RPMI8226 (cell line): ENCODE measurements around the gene ERVW-1.
"Not testable (repeated sequence)": the region's sequence is repeated elsewhere in the genome, so short reads cannot be mapped to it uniquely, and the experiment has no call there.

Experiments used
- DNase-seq: peaks from one replicate; pipeline ENCODE4 v3.0.0-alpha.2; 2015

ERVW-1 gene, protein sequence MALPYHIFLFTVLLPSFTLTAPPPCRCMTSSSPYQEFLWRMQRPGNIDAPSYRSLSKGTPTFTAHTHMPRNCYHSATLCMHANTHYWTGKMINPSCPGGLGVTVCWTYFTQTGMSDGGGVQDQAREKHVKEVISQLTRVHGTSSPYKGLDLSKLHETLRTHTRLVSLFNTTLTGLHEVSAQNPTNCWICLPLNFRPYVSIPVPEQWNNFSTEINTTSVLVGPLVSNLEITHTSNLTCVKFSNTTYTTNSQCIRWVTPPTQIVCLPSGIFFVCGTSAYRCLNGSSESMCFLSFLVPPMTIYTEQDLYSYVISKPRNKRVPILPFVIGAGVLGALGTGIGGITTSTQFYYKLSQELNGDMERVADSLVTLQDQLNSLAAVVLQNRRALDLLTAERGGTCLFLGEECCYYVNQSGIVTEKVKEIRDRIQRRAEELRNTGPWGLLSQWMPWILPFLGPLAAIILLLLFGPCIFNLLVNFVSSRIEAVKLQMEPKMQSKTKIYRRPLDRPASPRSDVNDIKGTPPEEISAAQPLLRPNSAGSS

DNA sequence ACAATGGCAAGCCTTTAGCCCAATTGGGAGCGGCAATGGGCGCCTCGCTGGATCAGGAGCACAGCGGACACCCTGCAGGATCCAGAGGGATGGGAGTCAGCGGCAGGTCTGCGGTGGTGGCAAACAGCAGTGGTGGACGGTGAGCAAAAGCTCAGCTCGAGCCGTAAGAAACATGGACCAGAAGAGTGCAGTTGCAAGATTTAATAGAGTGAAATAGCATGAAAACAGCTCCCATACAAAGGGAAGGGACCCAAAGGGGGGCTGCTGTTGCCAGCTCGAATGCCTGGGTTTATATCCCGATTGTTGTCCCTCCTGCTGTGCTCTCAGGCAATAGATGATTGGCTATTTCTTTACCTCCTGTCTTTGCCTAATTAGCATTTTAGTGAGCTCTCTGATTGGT lies at the start of gene ERVW-1:
TSS of gene ERVW-1 (minus strand) at position 266 of the 400 bp plus-strand sequence. CDS start 7,565 bp downstream, outside the sequence.
- DNase-seq = not testable (repeated sequence)

GRCh38 chr7:92523110-92523509 lies 45.4 kb upstream of the ERVW-1 start:
- DNase-seq = no peak

DNA sequence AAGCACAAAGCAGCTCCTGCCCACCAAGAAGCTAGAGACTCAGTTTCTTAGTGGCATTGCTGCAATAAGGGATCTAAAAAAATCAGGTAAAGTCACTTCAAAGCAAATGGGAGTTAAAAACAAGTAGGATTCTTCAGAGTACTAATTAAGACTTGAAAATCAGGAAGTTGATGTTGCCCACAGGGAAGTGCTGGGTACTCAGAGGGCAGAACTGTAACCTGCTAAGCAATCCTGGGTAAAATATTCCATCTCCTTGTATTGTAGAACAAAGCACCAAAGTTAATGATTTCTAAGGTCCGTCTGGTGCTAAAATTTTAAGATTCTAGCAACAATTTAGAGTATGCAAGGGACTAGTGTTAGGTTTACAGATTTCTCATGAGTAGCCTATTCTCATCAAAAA lies 42.3 kb upstream of the ERVW-1 start:
- DNase-seq = no peak

- no peak for DNase-seq
These were observed 39.9 kb upstream of the ERVW-1 start for GRCh38 chr7:92517631-92518030.

- no peak for DNase-seq
These were observed 35.6 kb upstream of the ERVW-1 start for GRCh38 chr7:92513167-92513902.

- DNase-seq = no peak
These were observed 31.2 kb upstream of the ERVW-1 start for GRCh38 chr7:92508946-92509345.

DNA sequence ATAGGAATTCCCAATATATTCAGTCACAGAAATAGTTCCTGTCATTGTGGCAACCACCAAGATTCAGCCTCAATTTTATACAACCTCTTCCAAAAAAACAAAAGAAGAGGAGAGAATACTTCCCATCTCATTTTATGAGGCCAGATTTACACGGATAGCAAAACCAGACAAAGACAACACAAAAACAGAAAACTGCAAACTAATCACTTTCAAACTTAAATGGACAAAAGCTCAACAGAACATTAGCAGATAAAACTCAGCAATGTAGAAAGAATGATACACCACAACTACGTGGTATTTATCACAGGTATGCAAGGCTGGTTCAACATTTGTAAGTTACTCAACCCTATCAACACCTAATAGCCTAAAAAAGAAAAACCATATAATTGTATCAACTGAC lies 28.6 kb upstream of the ERVW-1 start:
- DNase-seq = no peak

DNA sequence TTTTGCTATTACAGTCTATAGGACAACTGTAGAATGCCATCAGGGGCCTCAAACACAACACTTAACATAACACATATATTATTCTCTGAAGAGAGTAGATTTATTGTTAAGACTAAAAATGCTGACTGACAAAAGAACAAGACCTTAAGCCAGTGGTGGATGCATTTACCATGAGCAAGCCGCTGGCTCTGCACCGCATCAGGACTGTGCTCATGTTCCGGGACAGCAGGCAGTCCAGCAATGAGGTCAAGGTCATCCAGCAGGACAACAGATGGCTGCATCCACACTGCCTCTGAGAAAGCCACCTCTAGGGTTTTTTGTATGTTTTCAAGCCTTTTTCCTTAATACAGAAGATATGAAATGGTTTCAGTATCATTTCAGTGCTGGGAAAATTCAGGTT lies 26.8 kb upstream of the ERVW-1 start:
- no peak for DNase-seq

- DNase-seq = no peak
These were observed 26.0 kb upstream of the ERVW-1 start for GRCh38 chr7:92503767-92504166.

- DNase-seq = no peak
These were observed 20.8 kb upstream of the ERVW-1 start for GRCh38 chr7:92498557-92498956.

DNA sequence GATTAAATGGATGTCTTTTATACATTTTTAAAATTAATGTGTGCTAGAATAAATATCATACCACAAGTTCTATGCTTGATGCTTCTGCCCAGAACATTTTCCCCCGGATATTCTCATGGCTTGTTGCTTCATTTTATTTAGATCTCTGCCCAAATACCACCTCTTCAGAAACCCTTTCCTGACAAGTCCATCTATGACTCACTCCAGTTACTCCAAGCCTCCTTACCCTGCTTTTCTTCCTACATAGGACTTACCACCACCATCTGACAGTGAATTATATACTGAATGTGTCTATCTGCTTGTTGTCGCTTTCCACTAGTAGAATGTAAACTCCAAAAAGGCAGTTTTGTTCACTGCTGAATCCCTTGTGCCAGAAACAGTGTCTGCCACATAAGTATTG lies 19.1 kb upstream of the ERVW-1 start:
- no peak for DNase-seq

GRCh38 chr7:92489634-92490033 lies 11.9 kb upstream of the ERVW-1 start:
- no peak for DNase-seq

DNA sequence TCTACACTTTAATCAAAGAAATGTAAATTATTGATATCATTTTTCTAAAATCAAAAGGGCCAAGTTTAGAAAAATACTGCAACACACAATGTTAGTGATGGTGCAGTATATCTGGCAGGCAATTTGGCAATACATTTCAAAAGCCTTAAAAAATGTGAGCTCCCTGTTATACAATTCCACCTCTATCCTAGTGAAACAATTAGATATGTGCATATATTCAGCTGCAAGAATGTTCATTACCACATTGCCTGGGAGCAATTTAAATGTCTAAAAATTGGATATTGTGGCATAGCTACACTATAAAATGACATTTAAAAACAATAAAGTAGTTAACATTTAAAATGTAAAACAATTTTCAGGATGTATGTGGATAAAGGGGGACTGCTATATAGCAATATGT lies 10.1 kb upstream of the ERVW-1 start:
- no peak for DNase-seq

- DNase-seq = no peak
These were observed 8.2 kb upstream of the ERVW-1 start for GRCh38 chr7:92485974-92486373.

DNA sequence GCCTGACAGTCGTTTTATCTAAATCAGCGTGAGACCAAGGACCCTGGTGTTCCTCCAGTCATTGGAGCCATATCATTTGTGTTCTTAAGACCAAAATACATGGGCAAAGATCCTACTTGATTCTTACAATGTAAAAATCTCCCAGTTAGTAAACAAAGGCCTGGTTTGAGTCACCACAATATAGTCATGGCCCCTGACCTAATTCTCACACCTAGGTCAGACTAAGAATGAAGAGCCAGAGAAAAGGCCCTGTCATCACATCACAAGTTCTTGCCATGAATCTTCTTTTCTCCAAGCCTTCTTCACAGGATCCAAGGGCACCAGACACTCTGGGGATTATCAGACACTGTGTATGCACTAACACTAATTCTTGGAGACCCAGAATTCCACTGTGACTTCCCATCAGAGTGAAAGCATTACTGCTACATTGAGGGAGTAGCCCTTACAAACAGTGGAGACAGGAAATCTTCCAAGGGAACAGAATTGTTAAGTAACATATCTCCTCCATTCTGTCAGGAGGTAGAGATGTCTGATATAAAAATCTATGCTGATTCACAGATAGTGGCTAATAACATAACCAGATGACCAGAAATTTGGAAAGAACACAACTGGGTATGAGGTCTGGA lies 7.6 kb upstream of the ERVW-1 start:
- DNase-seq = no peak

- not testable (repeated sequence) for DNase-seq
These were observed 6.5 kb upstream of the ERVW-1 start for GRCh38 chr7:92484226-92484625.

DNA sequence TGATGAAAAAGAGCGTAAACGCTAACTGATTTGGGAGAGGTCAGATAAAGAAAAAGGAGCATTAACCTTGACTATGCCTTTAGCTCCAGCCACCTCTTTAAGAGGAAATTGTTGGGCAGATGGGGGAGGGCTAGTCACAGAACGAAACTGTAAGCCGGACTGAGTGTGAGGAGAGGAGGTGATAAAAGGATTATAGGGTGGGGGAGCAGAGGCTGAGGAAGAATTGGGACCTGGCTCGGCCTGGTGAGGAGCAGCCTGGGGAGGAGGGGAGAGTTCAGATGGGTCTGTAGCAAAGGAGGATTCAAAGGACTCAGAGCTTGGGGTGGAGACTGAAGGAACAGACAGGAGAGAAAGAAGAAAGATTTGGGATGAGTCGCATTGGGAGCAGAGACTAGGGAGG lies 5.9 kb upstream of the ERVW-1 start:
- DNase-seq = not testable (repeated sequence)

- not testable (repeated sequence) for DNase-seq
These were observed 1.4 kb upstream of the ERVW-1 start for GRCh38 chr7:92479146-92479545.

DNA sequence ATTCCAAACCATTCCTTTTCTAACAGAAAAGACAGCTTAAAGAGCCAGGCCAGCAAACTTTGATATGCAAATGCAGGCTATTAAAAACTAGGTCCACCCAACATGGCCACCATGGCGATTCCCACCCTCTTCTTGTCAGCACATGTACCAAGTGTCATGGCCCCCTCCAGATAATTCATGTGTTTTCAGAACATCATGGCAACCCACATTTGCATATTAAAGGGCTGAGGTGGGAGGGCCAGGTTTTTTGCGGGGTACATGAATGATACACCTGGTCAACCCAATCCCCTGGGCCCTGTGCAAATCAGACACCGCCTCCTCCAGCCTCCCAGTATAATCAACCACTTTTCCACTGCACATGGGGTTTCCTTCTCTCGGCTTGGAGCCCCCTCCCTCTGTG lies 965 bp upstream of the ERVW-1 start:
- no peak for DNase-seq

GRCh38 chr7:92478095-92478494 lies 349 bp upstream of the ERVW-1 start:
- no peak for DNase-seq

DNA sequence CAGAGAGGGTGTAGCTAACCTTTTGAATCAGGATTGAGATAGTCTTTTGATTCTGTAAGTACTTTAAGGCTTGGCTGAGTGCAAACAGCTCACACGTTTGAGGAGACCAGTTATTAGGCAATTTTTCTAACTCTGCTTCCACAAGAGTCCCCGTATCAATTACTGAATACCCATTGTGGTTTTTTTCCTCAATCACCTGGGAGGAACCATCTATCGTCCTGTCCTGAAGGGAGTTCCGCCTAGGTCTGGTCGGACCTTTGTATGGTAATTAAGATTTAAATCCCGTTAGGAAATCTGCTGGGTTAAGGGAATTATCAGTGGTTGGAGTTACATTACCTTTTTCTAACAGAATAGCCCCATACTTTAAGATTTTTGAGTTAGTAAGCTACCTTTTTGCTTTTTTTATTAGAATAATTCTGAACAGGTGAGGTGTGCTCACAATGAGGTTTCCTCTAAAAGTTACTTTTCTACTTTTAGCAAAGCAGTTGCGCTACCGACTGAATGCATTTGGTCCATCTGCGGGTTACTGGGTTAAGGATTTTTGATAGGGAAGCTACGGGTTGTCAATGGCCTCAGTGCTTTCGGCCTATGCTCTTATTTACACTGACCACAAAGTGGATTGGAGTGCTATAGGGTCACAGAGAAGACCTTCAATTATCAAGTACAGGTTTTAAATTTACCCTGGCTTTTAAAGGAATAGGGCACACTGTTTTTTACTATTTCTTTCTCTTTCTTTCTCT lies 1.7 kb downstream of the ERVW-1 start:
- not testable (repeated sequence) for DNase-seq

DNA sequence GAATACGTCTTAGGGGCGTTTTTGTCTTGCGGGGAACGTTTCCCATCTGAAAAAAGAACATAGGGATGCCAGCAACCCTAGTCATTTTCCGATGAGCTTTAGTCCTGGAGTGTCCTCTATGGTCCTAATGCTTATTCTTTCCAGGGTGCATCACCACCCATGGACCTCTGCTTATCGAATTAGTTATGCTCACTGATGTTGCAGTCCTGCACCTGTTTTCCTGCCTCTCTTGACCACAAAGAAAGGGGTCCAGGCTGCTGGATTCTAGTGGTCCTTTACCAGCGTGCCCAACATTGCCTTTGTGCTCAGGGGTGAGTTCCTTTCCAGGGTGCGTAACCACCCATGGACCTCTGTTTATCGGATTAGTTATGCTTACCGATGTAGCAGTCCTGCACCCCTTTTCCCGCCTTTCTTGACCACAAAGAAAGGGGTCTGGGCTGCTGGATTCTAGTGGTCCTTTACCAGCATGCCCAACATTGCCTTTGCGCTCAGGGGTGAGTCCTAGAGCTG lies 2.4 kb downstream of the ERVW-1 start:
- not testable (repeated sequence) for DNase-seq

DNA sequence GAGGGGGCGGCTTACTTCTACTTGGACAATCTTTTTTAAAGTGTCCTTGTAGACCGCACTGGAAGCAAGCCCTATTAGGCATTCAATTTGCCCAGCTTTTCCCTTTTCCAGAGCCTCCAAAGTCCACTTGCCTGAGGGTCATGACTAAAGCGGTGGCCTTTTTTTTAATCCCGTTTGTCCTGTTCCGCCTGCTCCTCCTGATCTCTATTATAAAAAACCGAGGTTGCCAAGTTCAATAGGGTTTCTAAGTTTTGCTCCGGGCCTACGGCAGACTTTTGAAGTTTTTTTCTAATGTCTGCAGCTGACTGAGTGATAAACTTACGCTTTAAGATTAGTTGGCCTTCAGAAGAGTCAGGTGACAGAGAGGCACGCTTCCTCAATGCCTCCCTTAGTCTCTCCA lies 3.8 kb downstream of the ERVW-1 start:
- not testable (repeated sequence) for DNase-seq
